Ascending aorta (tissue), 2 donors: ENCODE results near the gene SLC25A21. TPM values are rescaled to one million over a fixed set of nuclear protein-coding genes. Genes with fewer than 3 reads are reported as not detected.
A peak's percentile ranks its signal among the peaks of the same experiment; 100 is the strongest.

Experiments
- DNase-seq, 2 donors: peaks; one replicate each; pipeline ENCODE4 v3.0.0-alpha.2; 2019; ENCODE audit warnings: low spot score in 2 of 2
- H3K27ac ChIP-seq, 2 donors: fragments of 200-600 bp; sonication (generic); one replicate each; pipeline ENCODE4 v1.5.1; 2016 to 2017; ENCODE audit warnings: mild to moderate bottlenecking in 1 of 2
- H3K27me3 ChIP-seq: fragments of 200-600 bp; sonication (generic); one replicate; pipeline ENCODE4 v1.5.1; 2017
- H3K36me3 ChIP-seq, 2 donors: fragments of 200-600 bp; sonication (generic); one replicate each; pipeline ENCODE4 v1.5.1; 2016
- H3K4me1 ChIP-seq, 2 donors: fragments of 200-600 bp; sonication (generic); one replicate each; pipeline ENCODE4 v1.5.1; 2016 to 2017; ENCODE audit warnings: mild to moderate bottlenecking in 1 of 2
- H3K4me3 ChIP-seq, 2 donors: fragments of 200-600 bp; sonication (generic); one replicate each; pipeline ENCODE4 v1.5.1; 2016 to 2017; ENCODE audit warnings: mild to moderate bottlenecking in 1 of 2
- H3K9me3 ChIP-seq, 2 donors: fragments of 200-600 bp; sonication (generic); one replicate each; pipeline ENCODE4 v1.5.1; 2016
- intact Hi-C: fragments of 100-400 bp; cut with DNase I; formaldehyde crosslinking; loops from one replicate; pipeline ENCODE4 v1.15.1; 2023
- total RNA-seq: library from RNA; depleted of rRNA; stranded (reverse); fragments of >200 nt; gene quantifications from one replicate; pipeline ENCODE4 v1.1.0, GENCODE V29; 2016
- TF ChIP-seq, protein P1 (sequence below), 3 experiments: fragments of 200-600 bp in 2 of 3; fragments of 450-650 bp in 1 of 3; sonication (generic) in 2 of 3; IDR thresholded peaks; one replicate each; pipeline ENCODE4 v1.5.1; 2016 to 2019; ENCODE audit warnings: antibody characterized with exemption in 3 of 3, mild to moderate bottlenecking in 1 of 3, moderate library complexity in 1 of 3

SLC25A21 gene
- total RNA-seq, 1 donor from 2014 or later = not detected

DNA sequence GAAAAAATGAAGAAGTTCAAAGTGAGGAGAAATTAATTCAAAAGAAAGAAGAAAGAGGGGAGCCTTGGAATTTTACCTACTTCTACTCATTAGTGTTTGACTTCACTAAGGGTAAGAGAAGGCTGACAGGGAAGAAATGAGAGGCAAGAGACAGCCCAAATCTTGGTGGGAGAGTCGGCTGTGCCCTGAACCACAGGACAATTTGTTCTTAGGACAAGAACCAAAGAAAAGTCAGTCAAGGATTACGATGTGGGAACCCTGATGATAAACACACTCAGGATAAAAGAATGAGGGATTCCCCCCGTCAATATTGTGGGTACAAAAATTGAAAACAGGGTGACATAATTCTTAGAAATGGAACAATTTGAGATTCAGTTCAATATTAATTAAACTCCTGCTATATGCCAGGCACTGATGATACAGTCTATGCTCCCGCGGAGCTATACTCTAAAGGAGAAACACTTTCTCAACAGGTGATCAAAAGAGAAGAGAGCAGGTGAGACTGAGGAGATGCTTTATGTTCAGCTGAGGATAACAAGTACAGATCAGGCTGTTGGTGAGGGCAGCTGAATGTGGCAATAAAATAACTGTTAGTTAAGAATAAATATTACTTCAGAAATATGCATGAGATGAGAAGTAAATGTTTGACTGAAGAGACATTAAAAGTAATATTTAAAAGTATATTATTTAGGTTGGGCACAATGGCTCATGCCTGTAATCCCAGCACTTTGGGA, 175.4 kb downstream of the SLC25A21 start:
- H3K4me1 ChIP-seq = peaks cover 0 to 3% of the 10 kb centered on the region in 2 donors
- no peaks in the 10 kb centered on the region for H3K27me3 ChIP-seq
- intact Hi-C loops = loop anchor here (2.0 kb wide), 1 partner anchor 38 kb away; no protein-coding TSS in a partner anchor
- TF ChIP-seq, protein P1, sequence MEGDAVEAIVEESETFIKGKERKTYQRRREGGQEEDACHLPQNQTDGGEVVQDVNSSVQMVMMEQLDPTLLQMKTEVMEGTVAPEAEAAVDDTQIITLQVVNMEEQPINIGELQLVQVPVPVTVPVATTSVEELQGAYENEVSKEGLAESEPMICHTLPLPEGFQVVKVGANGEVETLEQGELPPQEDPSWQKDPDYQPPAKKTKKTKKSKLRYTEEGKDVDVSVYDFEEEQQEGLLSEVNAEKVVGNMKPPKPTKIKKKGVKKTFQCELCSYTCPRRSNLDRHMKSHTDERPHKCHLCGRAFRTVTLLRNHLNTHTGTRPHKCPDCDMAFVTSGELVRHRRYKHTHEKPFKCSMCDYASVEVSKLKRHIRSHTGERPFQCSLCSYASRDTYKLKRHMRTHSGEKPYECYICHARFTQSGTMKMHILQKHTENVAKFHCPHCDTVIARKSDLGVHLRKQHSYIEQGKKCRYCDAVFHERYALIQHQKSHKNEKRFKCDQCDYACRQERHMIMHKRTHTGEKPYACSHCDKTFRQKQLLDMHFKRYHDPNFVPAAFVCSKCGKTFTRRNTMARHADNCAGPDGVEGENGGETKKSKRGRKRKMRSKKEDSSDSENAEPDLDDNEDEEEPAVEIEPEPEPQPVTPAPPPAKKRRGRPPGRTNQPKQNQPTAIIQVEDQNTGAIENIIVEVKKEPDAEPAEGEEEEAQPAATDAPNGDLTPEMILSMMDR (IDR thresholded peaks at IDR 0.05) = no peak
- no peaks in the 10 kb centered on the region for H3K9me3 ChIP-seq
- H3K27ac ChIP-seq = peak overlapping the region in 1 of 2 donors; percentile 46
- H3K4me3 ChIP-seq = no peak overlapping the region
- no peak for DNase-seq
- no peaks in the 10 kb centered on the region for H3K36me3 ChIP-seq

DNA sequence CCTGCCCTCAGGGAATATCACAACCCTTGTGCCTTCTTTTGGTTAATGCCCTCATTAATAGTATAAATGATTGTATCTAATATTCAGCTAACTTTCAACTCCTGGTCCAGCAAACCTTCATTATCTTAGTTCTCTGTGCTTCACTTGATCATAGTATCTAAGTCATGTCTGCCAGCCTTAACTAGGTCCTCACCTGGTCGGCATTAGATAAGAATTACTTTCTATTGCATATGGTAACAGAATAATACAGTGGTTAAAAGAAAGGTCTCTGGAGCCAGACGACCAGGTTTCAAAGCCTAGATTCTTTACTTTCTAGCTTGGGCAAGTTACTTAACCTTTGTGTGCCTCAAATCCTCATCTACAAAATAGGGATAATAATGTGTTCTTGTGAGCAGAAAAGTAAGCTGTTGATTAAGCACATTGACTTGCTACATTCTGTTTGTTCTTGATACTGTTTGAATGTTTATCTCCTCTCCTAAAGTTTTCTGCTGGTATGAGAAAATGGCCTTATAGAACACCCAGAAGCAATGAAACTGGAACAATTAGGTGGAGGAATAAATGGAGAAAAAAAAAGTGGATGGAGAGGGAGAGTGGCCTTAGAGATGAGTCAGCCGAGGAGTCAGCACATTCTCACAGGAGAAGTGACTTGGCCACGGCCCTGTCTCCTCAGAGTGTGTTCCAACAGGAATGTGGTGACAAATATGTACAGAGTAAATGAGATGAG, 176.1 kb downstream of the SLC25A21 start:
- no peaks in the 10 kb centered on the region for H3K36me3 ChIP-seq
- H3K27me3 ChIP-seq = no peaks in the 10 kb centered on the region
- no peak overlapping the region for H3K27ac ChIP-seq
- H3K4me1 ChIP-seq = peaks cover 0 to 3% of the 10 kb centered on the region in 2 donors
- no peak overlapping the region for H3K4me3 ChIP-seq
- no peak for DNase-seq
- TF ChIP-seq, protein P1 (IDR thresholded peaks at IDR 0.05) = no peak
- intact Hi-C loops = loop anchor here (2.0 kb wide), 1 partner anchor 39 kb away; no protein-coding TSS in a partner anchor
- H3K9me3 ChIP-seq = no peaks in the 10 kb centered on the region

DNA sequence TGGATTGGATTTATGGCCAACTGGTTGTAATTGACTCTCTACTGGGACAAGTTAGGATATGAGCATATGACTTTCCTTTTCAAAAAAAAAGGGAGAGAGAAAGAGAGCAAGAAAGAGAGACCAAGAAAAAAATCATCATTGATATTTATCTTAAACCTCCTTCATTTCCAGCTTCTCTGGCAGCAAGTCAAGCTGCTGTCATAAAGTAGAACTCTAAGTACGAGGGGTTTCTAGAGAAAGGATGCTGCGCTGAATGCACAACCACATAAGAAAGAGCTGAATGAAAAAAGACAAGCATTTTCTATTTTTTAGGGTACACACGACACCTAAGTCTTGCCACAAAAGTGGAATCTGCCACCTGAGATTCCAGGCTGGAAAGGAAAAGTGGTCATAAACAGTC, 182.6 kb downstream of the SLC25A21 start:
- no peaks in the 10 kb centered on the region for H3K4me1 ChIP-seq
- H3K27me3 ChIP-seq = no peaks in the 10 kb centered on the region
- DNase-seq = no peak
- no peaks in the 10 kb centered on the region for H3K9me3 ChIP-seq
- H3K4me3 ChIP-seq = no peak overlapping the region
- no peaks in the 10 kb centered on the region for H3K36me3 ChIP-seq
- TF ChIP-seq, protein P1 (IDR thresholded peaks at IDR 0.05) = no peak
- H3K27ac ChIP-seq = no peak overlapping the region
- intact Hi-C loops = no loop called here

DNA sequence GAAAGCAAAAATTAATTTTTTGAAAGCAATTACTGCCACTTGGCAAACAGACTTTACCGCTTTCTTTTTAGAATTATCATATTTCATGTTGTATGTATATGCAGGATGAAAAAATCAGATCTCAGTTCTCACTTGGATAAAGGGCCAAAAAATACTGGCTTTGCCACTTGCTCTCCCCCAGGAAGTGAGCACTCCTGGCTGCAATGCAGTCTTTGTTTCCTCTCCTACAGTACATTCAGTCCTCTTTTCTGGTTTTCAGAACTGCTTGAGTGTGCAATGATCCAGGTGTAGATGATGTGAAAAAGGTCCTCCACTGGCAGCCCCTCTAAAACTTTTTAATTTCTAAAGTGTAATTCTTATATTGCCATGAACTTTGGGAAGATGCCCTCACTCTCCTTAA, 183.4 kb downstream of the SLC25A21 start:
- no peaks in the 10 kb centered on the region for H3K4me1 ChIP-seq
- no peaks in the 10 kb centered on the region for H3K9me3 ChIP-seq
- H3K36me3 ChIP-seq = no peaks in the 10 kb centered on the region
- DNase-seq = no peak
- no peak overlapping the region for H3K27ac ChIP-seq
- H3K27me3 ChIP-seq = no peaks in the 10 kb centered on the region
- H3K4me3 ChIP-seq = no peak overlapping the region
- TF ChIP-seq, protein P1 (IDR thresholded peaks at IDR 0.05) = no peak
- intact Hi-C loops = no loop called here

DNA sequence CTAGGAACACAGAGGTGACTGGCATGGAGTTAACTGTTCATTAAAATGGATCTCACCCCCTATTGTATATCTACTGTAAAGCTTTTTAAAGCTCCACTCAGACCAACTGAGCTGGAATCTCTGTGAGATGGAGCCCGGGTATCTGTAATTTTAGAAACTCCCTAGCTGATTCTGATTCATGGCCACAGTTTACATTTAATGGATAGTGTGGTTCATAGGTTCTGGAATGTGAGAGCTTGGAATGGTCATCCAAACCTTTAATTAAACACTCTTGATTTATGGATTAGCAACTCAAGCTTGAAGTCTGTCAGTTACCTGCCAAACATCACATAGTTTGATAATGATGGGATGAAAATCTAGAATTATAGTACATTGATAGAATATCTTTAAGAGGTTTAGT, 183.8 kb downstream of the SLC25A21 start:
- TF ChIP-seq, protein P1 (IDR thresholded peaks at IDR 0.05) = no peak
- no peak overlapping the region for H3K27ac ChIP-seq
- H3K4me3 ChIP-seq = no peak overlapping the region
- DNase-seq = no peak
- no peaks in the 10 kb centered on the region for H3K4me1 ChIP-seq
- H3K9me3 ChIP-seq = no peaks in the 10 kb centered on the region
- intact Hi-C loops = no loop called here
- no peaks in the 10 kb centered on the region for H3K36me3 ChIP-seq
- no peaks in the 10 kb centered on the region for H3K27me3 ChIP-seq
